Activated CD4-positive, alpha-beta T cell treated with anti-CD3 and anti-CD28 coated beads, Interleukin-2, amount 10 ng/mL, durations not matched to agents 24 days and 14 days (primary cell): Measurements from ENCODE around the gene CSNK1E. TPM values are rescaled to one million over a fixed set of nuclear protein-coding genes. Genes with fewer than 3 reads are reported as not detected.
A peak's percentile ranks its signal among the peaks of the same experiment; 100 is the strongest.
"Not testable (repeated sequence)": the region's sequence is repeated elsewhere in the genome, so short reads cannot be mapped to it uniquely, and the experiment has no call there.

Experiments used
- DNase-seq: peaks from one replicate; pipeline ENCODE4 v3.0.0; 2022
- H3K27ac Mint-ChIP-seq: one replicate; pipeline ENCODE4 v1.8.0; 2022; ENCODE audit warnings: mild to moderate bottlenecking, mixed read lengths
- H3K27me3 Mint-ChIP-seq: one replicate; pipeline ENCODE4 v1.8.0; 2022; ENCODE audit warnings: mixed read lengths
- H3K36me3 Mint-ChIP-seq: one replicate; pipeline ENCODE4 v1.8.0; 2022; ENCODE audit warnings: low read depth, mild to moderate bottlenecking, mixed read lengths
- H3K4me1 Mint-ChIP-seq: one replicate; pipeline ENCODE4 v1.8.0; 2021; ENCODE audit warnings: mixed read lengths
- H3K4me3 Mint-ChIP-seq: one replicate; pipeline ENCODE4 v1.8.0; 2022; ENCODE audit warnings: mild to moderate bottlenecking, moderate library complexity, mixed read lengths
- H3K9me3 Mint-ChIP-seq: one replicate; pipeline ENCODE4 v1.8.0; 2021; ENCODE audit warnings: mixed read lengths
- intact Hi-C: fragments of 100-400 bp; cut with micrococcal nuclease; formaldehyde crosslinking; loops from one replicate; pipeline ENCODE4 v1.15.1; 2023
- total RNA-seq: library from RNA; stranded (reverse); gene quantifications from 2 replicates; pipeline ENCODE4 v1.2.3, GENCODE V29; 2022

CSNK1E gene
- total RNA-seq, 1 donor from 2014 or later = 157 TPM

- no peaks in the 10 kb centered on the region for H3K36me3 Mint-ChIP-seq
- no peak overlapping the region for H3K4me3 Mint-ChIP-seq
- intact Hi-C loops = no loop called here
- peak; percentile 53 for DNase-seq
- H3K4me1 Mint-ChIP-seq = no peaks in the 10 kb centered on the region
- H3K27ac Mint-ChIP-seq = no peak overlapping the region
- H3K27me3 Mint-ChIP-seq = no peaks in the 10 kb centered on the region
- no peaks in the 10 kb centered on the region for H3K9me3 Mint-ChIP-seq
Measured at GRCh38 chr22:38347944-38348750, 30.9 kb upstream of the CSNK1E start.

- DNase-seq = no peak
- Mint-ChIP-seq H3K9me3 (no peaks in the 10 kb centered on the region), H3K36me3 (no peaks in the 10 kb centered on the region), H3K4me3 (no peak overlapping the region), H3K27ac (no peak overlapping the region), H3K27me3 (no peaks in the 10 kb centered on the region), H3K4me1 (no peaks in the 10 kb centered on the region)
- intact Hi-C loops = no loop called here
Measured at GRCh38 chr22:38347181-38347943, 30.1 kb upstream of the CSNK1E start.

- H3K27ac Mint-ChIP-seq = no peak overlapping the region
- no peaks in the 10 kb centered on the region for H3K4me1 Mint-ChIP-seq
- DNase-seq = peak; percentile 50
- H3K4me3 Mint-ChIP-seq = no peak overlapping the region
- H3K36me3 Mint-ChIP-seq = no peaks in the 10 kb centered on the region
- H3K27me3 Mint-ChIP-seq = no peaks in the 10 kb centered on the region
- intact Hi-C loops = no loop called here
- no peaks in the 10 kb centered on the region for H3K9me3 Mint-ChIP-seq
Measured at GRCh38 chr22:38346506-38346905, 29.3 kb upstream of the CSNK1E start.

GRCh38 chr22:38345782-38346181, 28.5 kb upstream of the CSNK1E start:
- Mint-ChIP-seq H3K4me3 (no peak overlapping the region), H3K9me3 (no peaks in the 10 kb centered on the region), H3K27me3 (no peaks in the 10 kb centered on the region), H3K4me1 (no peaks in the 10 kb centered on the region), H3K27ac (no peak overlapping the region), H3K36me3 (no peaks in the 10 kb centered on the region)
- DNase-seq = peak; percentile 50
- intact Hi-C loops = no loop called here

GRCh38 chr22:38339893-38340292, 22.7 kb upstream of the CSNK1E start:
- H3K4me1 Mint-ChIP-seq, H3K36me3 Mint-ChIP-seq, DNase-seq, H3K27ac Mint-ChIP-seq, H3K4me3 Mint-ChIP-seq, H3K9me3 Mint-ChIP-seq, intact Hi-C loops: not testable (repeated sequence)
- H3K27me3 Mint-ChIP-seq = peaks cover 11% of the 10 kb centered on the region

- no peak for DNase-seq
- Mint-ChIP-seq H3K36me3 (no peaks in the 10 kb centered on the region), H3K4me1 (peaks cover 2% of the 10 kb centered on the region), H3K9me3 (no peaks in the 10 kb centered on the region), H3K27me3 (peaks cover 15% of the 10 kb centered on the region), H3K4me3 (no peak overlapping the region), H3K27ac (no peak overlapping the region)
- intact Hi-C loops = no loop called here
Measured at GRCh38 chr22:38338772-38339379, 21.6 kb upstream of the CSNK1E start.

- DNase-seq = no peak
- Mint-ChIP-seq H3K36me3 (no peaks in the 10 kb centered on the region), H3K27ac (no peak overlapping the region), H3K4me3 (peak overlapping the region; percentile 73), H3K4me1 (peaks cover 2% of the 10 kb centered on the region), H3K27me3 (peaks cover 19% of the 10 kb centered on the region), H3K9me3 (no peaks in the 10 kb centered on the region)
- intact Hi-C loops = no loop called here
Measured at GRCh38 chr22:38336699-38337098, 19.5 kb upstream of the CSNK1E start.

- intact Hi-C loops = no loop called here
- Mint-ChIP-seq H3K4me3 (no peak overlapping the region), H3K4me1 (peaks cover 2% of the 10 kb centered on the region), H3K36me3 (no peaks in the 10 kb centered on the region), H3K27ac (no peak overlapping the region), H3K9me3 (no peaks in the 10 kb centered on the region), H3K27me3 (peaks cover 19% of the 10 kb centered on the region)
- DNase-seq = no peak
Measured at GRCh38 chr22:38335077-38335476, 17.8 kb upstream of the CSNK1E start.

- H3K9me3 Mint-ChIP-seq = no peaks in the 10 kb centered on the region
- DNase-seq = no peak
- H3K27me3 Mint-ChIP-seq = peaks cover 7% of the 10 kb centered on the region
- H3K36me3 Mint-ChIP-seq = no peaks in the 10 kb centered on the region
- H3K27ac Mint-ChIP-seq = no peak overlapping the region
- intact Hi-C loops = no loop called here
- H3K4me3 Mint-ChIP-seq = no peak overlapping the region
- no peaks in the 10 kb centered on the region for H3K4me1 Mint-ChIP-seq
Measured at GRCh38 chr22:38327805-38328204, 10.6 kb upstream of the CSNK1E start.

GRCh38 chr22:38327396-38327795, 10.2 kb upstream of the CSNK1E start:
- H3K27ac Mint-ChIP-seq = no peak overlapping the region
- H3K27me3 Mint-ChIP-seq = peaks cover 6% of the 10 kb centered on the region
- H3K4me3 Mint-ChIP-seq = no peak overlapping the region
- no peaks in the 10 kb centered on the region for H3K36me3 Mint-ChIP-seq
- intact Hi-C loops = no loop called here
- no peak for DNase-seq
- no peaks in the 10 kb centered on the region for H3K4me1 Mint-ChIP-seq
- no peaks in the 10 kb centered on the region for H3K9me3 Mint-ChIP-seq

- intact Hi-C loops = no loop called here
- no peak overlapping the region for H3K4me3 Mint-ChIP-seq
- no peaks in the 10 kb centered on the region for H3K4me1 Mint-ChIP-seq
- no peaks in the 10 kb centered on the region for H3K9me3 Mint-ChIP-seq
- H3K27me3 Mint-ChIP-seq = peaks cover 6% of the 10 kb centered on the region
- H3K27ac Mint-ChIP-seq = no peak overlapping the region
- H3K36me3 Mint-ChIP-seq = no peaks in the 10 kb centered on the region
- no peak for DNase-seq
Measured at GRCh38 chr22:38325587-38325986, 8.4 kb upstream of the CSNK1E start.

GRCh38 chr22:38320605-38321402, 3.6 kb upstream of the CSNK1E start:
- H3K27me3 Mint-ChIP-seq = no peaks in the 10 kb centered on the region
- intact Hi-C loops = no loop called here
- no peak overlapping the region for H3K27ac Mint-ChIP-seq
- no peak for DNase-seq
- H3K9me3 Mint-ChIP-seq = no peaks in the 10 kb centered on the region
- no peak overlapping the region for H3K4me3 Mint-ChIP-seq
- H3K4me1 Mint-ChIP-seq = peaks cover 11% of the 10 kb centered on the region
- no peaks in the 10 kb centered on the region for H3K36me3 Mint-ChIP-seq
